Loucy (cell line): Measurements from ENCODE around the gene CDC42EP2.

Experiments
- H2AFZ ChIP-seq: fragments of 200-600 bp; sonication (generic); 2 replicates; pipeline ENCODE4 v1.6.0; 2016; ENCODE audit warnings: antibody characterized with exemption, mild to moderate bottlenecking, low read length, moderate library complexity
- H3F3A ChIP-seq: fragments of 200-600 bp; 2 replicates; pipeline ENCODE4 v1.6.0; 2016; ENCODE audit warnings: antibody characterized with exemption, low read depth, mild to moderate bottlenecking
- H3K27me3 ChIP-seq: fragments of 200-600 bp; sonication (generic); 2 replicates; pipeline ENCODE4 v1.6.1; 2014; ENCODE audit warnings: low read length, mild to moderate bottlenecking; ENCODE audit not compliant: insufficient read depth, poor library complexity, severe bottlenecking
- H3K36me3 ChIP-seq: fragments of 200-600 bp; sonication (generic); 2 replicates; pipeline ENCODE4 v1.6.1; 2016; ENCODE audit warnings: low read length; ENCODE audit not compliant: insufficient read depth
- H3K4me1 ChIP-seq: fragments of 200-600 bp; sonication (generic); 2 replicates; pipeline ENCODE4 v1.5.1; 2014; ENCODE audit warnings: low read length, mild to moderate bottlenecking; ENCODE audit not compliant: insufficient read depth, poor library complexity, severe bottlenecking
- H3K4me2 ChIP-seq: fragments of 200-600 bp; sonication (generic); 2 replicates; pipeline ENCODE4 v1.6.0; 2014; ENCODE audit warnings: antibody characterized with exemption, low read length, low read depth, mild to moderate bottlenecking; ENCODE audit not compliant: poor library complexity, severe bottlenecking
- H3K4me3 ChIP-seq: fragments of 200-600 bp; sonication (generic); 2 replicates; pipeline ENCODE4 v1.5.1; 2014; ENCODE audit warnings: low read length, mild to moderate bottlenecking, mixed read lengths; ENCODE audit not compliant: poor library complexity, severe bottlenecking
- H3K79me2 ChIP-seq: fragments of 200-600 bp; sonication (generic); 2 replicates; pipeline ENCODE4 v1.6.1; 2014; ENCODE audit warnings: low read length; ENCODE audit not compliant: insufficient read depth
- H3K9ac ChIP-seq: fragments of 200-600 bp; sonication (generic); 2 replicates; pipeline ENCODE4 v1.6.0; 2014; ENCODE audit warnings: mild to moderate bottlenecking, low read depth, low read length, moderate library complexity; ENCODE audit not compliant: poor library complexity, severe bottlenecking
- H3K9me2 ChIP-seq: fragments of 200-600 bp; sonication (generic); replicated peaks from 2 replicates; pipeline ENCODE4 v1.6.1; 2016; ENCODE audit warnings: low read depth, low read length, mixed read lengths
- H3K9me3 ChIP-seq: fragments of 200-600 bp; sonication (generic); 2 replicates; pipeline ENCODE4 v1.6.1; 2014; ENCODE audit warnings: mild to moderate bottlenecking, antibody characterized with exemption, low read length, low read depth; ENCODE audit not compliant: insufficient read depth
- H4K20me1 ChIP-seq: fragments of 200-600 bp; sonication (generic); 2 replicates; pipeline ENCODE4 v1.6.0; 2014; ENCODE audit warnings: antibody characterized with exemption, low read length, mild to moderate bottlenecking; ENCODE audit not compliant: insufficient read depth, poor library complexity, severe bottlenecking
- EZH2phosphoT487 ChIP-seq: fragments of 200-600 bp; IDR thresholded peaks from 2 replicates; pipeline ENCODE4 v1.6.1; 2018; ENCODE audit warnings: antibody characterized with exemption, mild to moderate bottlenecking, moderate library complexity, borderline replicate concordance
- TF ChIP-seq, protein P1 (sequence below): fragments of 200-600 bp; sonication (generic); conservative IDR thresholded peaks from 2 replicates; pipeline ENCODE4 v1.5.1; 2014; ENCODE audit warnings: mild to moderate bottlenecking, antibody characterized with exemption, low read length

CDC42EP2 gene

DNA sequence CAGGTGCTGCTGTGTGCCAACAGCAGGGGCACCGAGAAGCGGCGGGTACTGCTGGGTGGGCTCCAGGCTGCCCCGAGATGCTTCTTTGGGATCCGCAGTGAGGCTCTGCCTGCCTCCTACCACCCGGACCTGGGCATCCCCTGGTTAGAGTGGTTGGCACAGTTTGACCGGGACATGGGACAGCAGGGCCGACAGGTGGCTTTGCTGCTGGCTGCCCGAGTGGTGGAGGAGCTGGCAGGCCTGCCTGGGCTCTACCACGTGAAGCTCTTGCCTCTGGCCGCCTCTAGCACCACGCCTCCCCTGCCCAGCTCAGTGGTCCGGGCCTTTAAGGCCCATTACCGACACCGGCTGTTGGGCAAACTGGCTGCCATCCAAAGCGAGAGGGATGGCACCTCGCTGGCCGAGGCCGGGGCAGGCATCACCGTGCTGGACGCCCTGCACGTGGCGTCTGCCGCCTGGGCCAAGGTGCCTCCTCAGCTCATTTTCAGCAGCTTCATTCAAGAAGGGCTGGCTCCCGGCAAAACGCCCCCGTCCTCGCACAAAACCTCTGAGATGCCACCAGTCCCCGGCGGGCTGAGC is 41.8 kb downstream of the CDC42EP2 start:
- Histone ChIP-seq H3K9me3 (no peaks in the 10 kb centered on the region), H2AFZ (no peak overlapping the region), H3K79me2 (no peaks in the 10 kb centered on the region), H3K36me3 (peaks cover 8% of the 10 kb centered on the region; the same call in 1 of the 2 replicates), H3K9me2 (no peaks in the 10 kb centered on the region), H4K20me1 (no peaks in the 10 kb centered on the region), H3K4me3 (no peak overlapping the region), H3K9ac (no peak overlapping the region), H3K4me1 (peaks cover 3% of the 10 kb centered on the region), H3F3A (no peaks in the 10 kb centered on the region; the same call in 1 of the 2 replicates), H3K27me3 (no peaks in the 10 kb centered on the region), H3K4me2 (no peak overlapping the region)
- TF ChIP-seq, protein P1, sequence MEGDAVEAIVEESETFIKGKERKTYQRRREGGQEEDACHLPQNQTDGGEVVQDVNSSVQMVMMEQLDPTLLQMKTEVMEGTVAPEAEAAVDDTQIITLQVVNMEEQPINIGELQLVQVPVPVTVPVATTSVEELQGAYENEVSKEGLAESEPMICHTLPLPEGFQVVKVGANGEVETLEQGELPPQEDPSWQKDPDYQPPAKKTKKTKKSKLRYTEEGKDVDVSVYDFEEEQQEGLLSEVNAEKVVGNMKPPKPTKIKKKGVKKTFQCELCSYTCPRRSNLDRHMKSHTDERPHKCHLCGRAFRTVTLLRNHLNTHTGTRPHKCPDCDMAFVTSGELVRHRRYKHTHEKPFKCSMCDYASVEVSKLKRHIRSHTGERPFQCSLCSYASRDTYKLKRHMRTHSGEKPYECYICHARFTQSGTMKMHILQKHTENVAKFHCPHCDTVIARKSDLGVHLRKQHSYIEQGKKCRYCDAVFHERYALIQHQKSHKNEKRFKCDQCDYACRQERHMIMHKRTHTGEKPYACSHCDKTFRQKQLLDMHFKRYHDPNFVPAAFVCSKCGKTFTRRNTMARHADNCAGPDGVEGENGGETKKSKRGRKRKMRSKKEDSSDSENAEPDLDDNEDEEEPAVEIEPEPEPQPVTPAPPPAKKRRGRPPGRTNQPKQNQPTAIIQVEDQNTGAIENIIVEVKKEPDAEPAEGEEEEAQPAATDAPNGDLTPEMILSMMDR: no peak

DNA sequence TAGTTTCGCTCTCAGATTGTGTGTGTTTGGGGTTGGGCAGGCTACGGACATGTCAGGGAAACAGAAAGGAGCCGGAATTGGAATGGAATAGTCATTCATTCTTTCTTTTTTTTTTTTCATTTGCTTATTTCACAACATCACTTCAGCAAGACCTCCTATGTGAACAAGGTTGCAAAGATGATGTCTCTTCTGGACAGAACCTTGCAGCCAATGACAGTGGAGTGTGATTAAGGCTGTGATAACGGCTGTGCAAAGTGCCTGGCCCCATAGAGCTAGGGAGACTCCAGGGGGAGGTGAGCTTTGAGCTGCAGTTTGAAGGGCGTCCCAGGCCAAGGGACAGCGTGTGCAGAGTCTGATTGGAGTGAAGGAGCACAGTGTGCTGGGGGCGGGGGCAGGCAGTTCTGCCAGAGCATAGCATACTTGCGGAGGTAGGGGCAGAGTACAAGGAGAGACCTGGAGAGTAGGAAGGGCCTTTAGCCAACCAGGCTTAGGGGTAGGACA is 43.2 kb downstream of the CDC42EP2 start:
- Histone ChIP-seq H2AFZ (no peak overlapping the region), H3K9me3 (no peaks in the 10 kb centered on the region), H3K9me2 (no peaks in the 10 kb centered on the region), H3K4me1 (peaks cover 3% of the 10 kb centered on the region), H4K20me1 (no peaks in the 10 kb centered on the region), H3K79me2 (no peaks in the 10 kb centered on the region), H3K27me3 (no peaks in the 10 kb centered on the region), H3K9ac (no peak overlapping the region), H3K4me3 (no peak overlapping the region), H3K36me3 (no peaks in the 10 kb centered on the region), H3K4me2 (no peak overlapping the region), H3F3A (no peaks in the 10 kb centered on the region; the same call in 1 of the 2 replicates)
- no peak for TF ChIP-seq EZH2phosphoT487
- TF ChIP-seq, protein P1: no peak

DNA sequence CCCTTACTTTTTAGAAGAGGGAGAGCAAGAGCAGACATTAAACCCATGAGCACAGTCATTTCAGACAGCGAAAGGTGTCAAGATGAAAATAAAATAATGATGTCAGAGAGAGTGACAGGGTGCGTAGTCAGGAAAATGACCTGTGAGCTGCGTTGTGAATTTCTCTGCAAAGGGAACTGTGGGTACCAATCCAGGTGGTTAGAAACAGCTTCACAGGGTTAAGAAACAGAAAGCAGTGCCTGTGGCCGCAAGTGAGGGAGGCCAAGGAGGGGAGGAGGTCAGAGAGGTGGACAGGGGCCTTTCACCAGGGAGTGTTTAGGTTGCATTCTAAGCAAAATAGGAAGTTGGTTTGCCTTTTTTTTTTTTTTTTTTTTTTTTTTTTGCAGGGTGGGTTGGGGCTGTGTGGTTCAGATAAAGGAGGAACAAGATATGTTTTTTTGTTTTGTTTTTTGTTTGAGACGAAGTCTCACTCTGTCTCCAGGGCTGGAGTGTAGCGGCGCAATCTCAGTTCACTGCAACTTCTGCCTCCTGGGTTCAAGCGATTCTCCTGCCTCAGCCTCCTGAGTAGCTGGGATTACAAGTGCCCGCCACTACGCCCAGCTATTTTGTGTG is 47.8 kb downstream of the CDC42EP2 start:
- Histone ChIP-seq H3K9me3 (no peaks in the 10 kb centered on the region), H4K20me1 (no peaks in the 10 kb centered on the region), H2AFZ (no peak overlapping the region), H3K9ac (no peak overlapping the region), H3K4me3 (no peak overlapping the region), H3K36me3 (no peaks in the 10 kb centered on the region), H3F3A (no peaks in the 10 kb centered on the region), H3K79me2 (no peaks in the 10 kb centered on the region), H3K4me1 (no peaks in the 10 kb centered on the region), H3K4me2 (no peak overlapping the region), H3K9me2 (no peaks in the 10 kb centered on the region), H3K27me3 (no peaks in the 10 kb centered on the region)
- TF ChIP-seq EZH2phosphoT487: no peak
- TF ChIP-seq, protein P1: no peak
